HepG2 (cell line): ENCODE data around the gene ATP9A. TPM values are rescaled to one million over a fixed set of nuclear protein-coding genes. Genes with fewer than 3 reads are reported as not detected.

ENCODE experiments used
- ATAC-seq: fragments of 200-7000 bp; cut with Tn5 transposase; 3 replicates; pipeline ENCODE4 v1.9.1; 2020; ENCODE audit warnings: mild to moderate bottlenecking, moderate library complexity
- BruUV-seq: library from RNA; stranded (reverse); fragments of 400-500 nt; replicated peaks from 2 replicates; lab custom pipeline; 2021; lab: Mats Ljungman, UMichigan
- CTCF ChIA-PET: fragments of 300-600 bp; formaldehyde crosslinking; extraction: SDS; loops from one replicate; lab custom pipeline; 2021; ENCODE audit warnings: low total read pairs, inconsistent platforms, low intra/inter-chr PET ratio; lab: Yijun Ruan, JAX
- POLR2A ChIA-PET: fragments of 350-600 bp; sonication (Branson Sonifier 250); formaldehyde crosslinking; loops from one replicate; lab custom pipeline; 2020; ENCODE audit warnings: antibody characterized with exemption, inconsistent platforms; lab: Yijun Ruan, JAX
- DNase-seq: peaks from one replicate; pipeline ENCODE4 v3.0.0-alpha.2; 2015; ENCODE audit warnings: low spot score
- FAIRE-seq: peaks from 3 replicates; lab custom pipeline; 2011; peaks lifted over from hg19 to GRCh38; lab: Jason Lieb, UNC
- H2AFZ ChIP-seq: one replicate; pipeline ENCODE4 v1.6.1; 2011; ENCODE audit warnings: low read length, inconsistent platforms
- H3K27ac ChIP-seq: fragments of 300-600 bp; 3 replicates; pipeline ENCODE4 v1.8.0; 2011; ENCODE audit warnings: mixed run types, mild to moderate bottlenecking, mixed read lengths, low read length, inconsistent platforms; ENCODE audit not compliant: insufficient read depth; ENCODE audit errors: extremely low read length
- H3K27me3 ChIP-seq, 2 experiments: fragments of 200-600 bp in 1 of 2; 2 replicates in 1 of 2; 3 replicates in 1 of 2; pipeline versions ENCODE4 v1.6.0 to v1.8.0; 2011; ENCODE audit warnings: low read length in 2 of 2, mild to moderate bottlenecking in 2 of 2, moderate library complexity in 2 of 2, inconsistent platforms in 1 of 2; ENCODE audit not compliant: insufficient read depth in 2 of 2, control insufficient read depth in 1 of 2
- H3K36me3 ChIP-seq, 2 experiments: fragments of 200-600 bp in 1 of 2; replicated peaks in 1 of 2; 2 replicates in 1 of 2; 3 replicates in 1 of 2; pipeline versions ENCODE4 v1.5.1 to v1.8.0; 2011; ENCODE audit warnings: low read length in 2 of 2, inconsistent platforms in 1 of 2; ENCODE audit not compliant: insufficient read depth in 2 of 2, control insufficient read depth in 1 of 2
- H3K4me1 ChIP-seq: 2 replicates; pipeline ENCODE4 v1.5.1; 2012; ENCODE audit warnings: low read length, inconsistent platforms; ENCODE audit not compliant: insufficient read depth
- H3K4me2 ChIP-seq: 2 replicates; pipeline ENCODE4 v1.6.0; 2011; ENCODE audit warnings: low read depth, low read length, inconsistent platforms
- H3K4me3 ChIP-seq, 3 experiments: fragments of 200-600 bp in 1 of 3; sonication (generic), shearing (Covaris generic) in 1 of 3; replicated peaks in 1 of 3; 2 replicates each; pipeline ENCODE4 v1.5.1; 2011 to 2016; ENCODE audit warnings: low read length in 3 of 3, inconsistent platforms in 2 of 3, low read depth in 2 of 3, mild to moderate bottlenecking in 2 of 3, control low read depth in 1 of 3, mixed read lengths in 1 of 3; ENCODE audit not compliant: insufficient read depth in 1 of 3
- H3K79me2 ChIP-seq: one replicate; pipeline ENCODE4 v1.6.1; 2011; ENCODE audit warnings: low read length, inconsistent platforms; ENCODE audit not compliant: insufficient read depth
- H3K9ac ChIP-seq: 2 replicates; pipeline ENCODE4 v1.6.0; 2011; ENCODE audit warnings: mild to moderate bottlenecking, low read depth, low read length, inconsistent platforms; ENCODE audit not compliant: insufficient read depth
- H3K9me3 ChIP-seq: 2 replicates; pipeline ENCODE4 v1.5.1; 2012; ENCODE audit warnings: mild to moderate bottlenecking, low read length
- H4K20me1 ChIP-seq: 2 replicates; pipeline ENCODE4 v1.6.0; 2011; ENCODE audit warnings: inconsistent platforms, mild to moderate bottlenecking, low read length, moderate library complexity; ENCODE audit not compliant: insufficient read depth
- CHD4 ChIP-seq: fragments of 200-600 bp; sonication (generic); IDR thresholded peaks from 2 replicates; pipeline ENCODE4 v1.7.0; 2017; ENCODE audit warnings: mild to moderate bottlenecking, low read length, borderline replicate concordance
- FOXC1 ChIP-seq: sonication (generic); formaldehyde crosslinking; IDR thresholded peaks from 2 replicates; pipeline ENCODE4 v1.8.0; 2022; ENCODE audit warnings: mild to moderate bottlenecking, missing genetic modification reagents, borderline replicate concordance
- KAT8 ChIP-seq: IDR thresholded peaks from 2 replicates; pipeline ENCODE4 v1.6.1; 2016; ENCODE audit warnings: missing genetic modification reagents, missing compliant biosample characterization
- MXD4 ChIP-seq: IDR thresholded peaks from 2 replicates; pipeline ENCODE4 v1.6.1; 2016; ENCODE audit warnings: mild to moderate bottlenecking, missing biosample characterization, missing genetic modification reagents
- MYC ChIP-seq: sonication (generic); formaldehyde crosslinking; IDR thresholded peaks from 2 replicates; pipeline ENCODE4 v1.9.0; 2021; ENCODE audit warnings: missing genetic modification reagents, borderline replicate concordance
- PCBP2 ChIP-seq: fragments of 200-400 bp; formaldehyde crosslinking; optimal IDR thresholded peaks from 2 replicates; pipeline ENCODE3; 2018; ENCODE audit warnings: low read length, low read depth; ENCODE audit not compliant: poor library complexity, severe bottlenecking
- ZBTB3 ChIP-seq: sonication (generic); formaldehyde crosslinking; IDR thresholded peaks from 2 replicates; pipeline ENCODE4 v1.4.0; 2020; ENCODE audit warnings: low read depth, mild to moderate bottlenecking, moderate library complexity, missing genetic modification reagents, borderline replicate concordance
- ZNF317 ChIP-seq: sonication (generic); formaldehyde crosslinking; IDR thresholded peaks from 2 replicates; pipeline ENCODE4 v1.5.0; 2020; ENCODE audit warnings: mild to moderate bottlenecking, missing genetic modification reagents
- ZNF34 ChIP-seq: sonication (generic); formaldehyde crosslinking; IDR thresholded peaks from 2 replicates; pipeline ENCODE4 v1.4.0; 2020; ENCODE audit warnings: mild to moderate bottlenecking, missing genetic modification reagents, borderline replicate concordance
- ZNF354B ChIP-seq: sonication (generic); formaldehyde crosslinking; IDR thresholded peaks from 2 replicates; pipeline ENCODE4 v1.8.0; 2022; ENCODE audit warnings: mild to moderate bottlenecking, missing genetic modification reagents
- ZNF563 ChIP-seq: sonication (generic); formaldehyde crosslinking; IDR thresholded peaks from 2 replicates; pipeline ENCODE4 v1.8.0; 2022; ENCODE audit warnings: mild to moderate bottlenecking, moderate library complexity, missing genetic modification reagents
- ZZZ3 ChIP-seq: sonication (generic); formaldehyde crosslinking; IDR thresholded peaks from 2 replicates; pipeline ENCODE4 v1.4.0; 2020; ENCODE audit warnings: missing genetic modification reagents, mild to moderate bottlenecking, borderline replicate concordance
- WGBS: methylation state at CpG from one replicate; pipeline ENCODE4 v1.1.6; 2017; ENCODE audit warnings: low lambda C conversion rate; 5-methylcytosine and 5-hydroxymethylcytosine counted together
- in situ Hi-C: cut with HindIII; loops from 2 replicates; pipeline ENCODE4 v1.10.0; 2017; ENCODE audit warnings: low pct_unique_long_range_greater_than_20kb; ENCODE audit not compliant: extremely low pct_ligation_motif_present
- intact Hi-C: fragments of 100-400 bp; cut with micrococcal nuclease; formaldehyde crosslinking; loops from one replicate; pipeline ENCODE4 v1.10.0; 2022; ENCODE audit not compliant: unreplicated experiment
- polyA plus RNA-seq, 8 experiments: library from polyadenylated mRNA; depleted of rRNA in 3 of 8; stranded (reverse) in 7 of 8; unstranded in 1 of 8; fragments of >200 nt; fragmentation: Illumina TruSeq in 4 of 8; extraction: Trizol in 4 of 8; gene quantifications; 2 replicates each; pipeline versions ENCODE4 v1.2.1 to v1.2.3, GENCODE V29; 2011 to 2016; ENCODE audit warnings: low read depth in 4 of 8, missing spikeins in 1 of 8, mixed read lengths in 1 of 8; ENCODE audit not compliant: insufficient read depth in 1 of 8
- total RNA-seq, 5 experiments: library from RNA; depleted of rRNA; stranded (reverse); fragments of >200 nt; fragmentation: Illumina TruSeq; extraction: Trizol; gene quantifications; 2 replicates each; pipeline ENCODE4 v1.2.3, GENCODE V29; 2016; ENCODE audit warnings: low read depth in 1 of 5
- TF ChIP-seq, protein P1 (sequence below): sonication (generic); formaldehyde crosslinking; IDR thresholded peaks from 2 replicates; pipeline ENCODE4 v1.5.0; 2020; ENCODE audit warnings: mild to moderate bottlenecking, missing genetic modification reagents
- TF ChIP-seq, protein P2 (sequence below): sonication (generic); formaldehyde crosslinking; IDR thresholded peaks from 2 replicates; pipeline ENCODE4 v1.5.1; 2020; ENCODE audit warnings: mild to moderate bottlenecking, missing genetic modification reagents, moderate library complexity
- TF ChIP-seq, protein P3 (sequence below): sonication (generic); formaldehyde crosslinking; IDR thresholded peaks from 2 replicates; pipeline ENCODE4 v1.5.0; 2020; ENCODE audit warnings: missing genetic modification reagents
- TF ChIP-seq, protein P4 (sequence below): sonication (generic); formaldehyde crosslinking; IDR thresholded peaks from 2 replicates; pipeline ENCODE4 v1.8.0; 2022; ENCODE audit warnings: mild to moderate bottlenecking, missing genetic modification reagents, moderate library complexity
- TF ChIP-seq, protein P5 (sequence below): sonication (generic); formaldehyde crosslinking; IDR thresholded peaks from 2 replicates; pipeline ENCODE4 v1.4.0; 2020; ENCODE audit warnings: mild to moderate bottlenecking, missing genetic modification reagents

Gene ATP9A
- total and polyA plus RNA-seq, 2 of the 13 experiments (the other 11 are each of a cell fraction or from before 2014, with no cell fraction given): 11.8 to 18.5 TPM

DNA sequence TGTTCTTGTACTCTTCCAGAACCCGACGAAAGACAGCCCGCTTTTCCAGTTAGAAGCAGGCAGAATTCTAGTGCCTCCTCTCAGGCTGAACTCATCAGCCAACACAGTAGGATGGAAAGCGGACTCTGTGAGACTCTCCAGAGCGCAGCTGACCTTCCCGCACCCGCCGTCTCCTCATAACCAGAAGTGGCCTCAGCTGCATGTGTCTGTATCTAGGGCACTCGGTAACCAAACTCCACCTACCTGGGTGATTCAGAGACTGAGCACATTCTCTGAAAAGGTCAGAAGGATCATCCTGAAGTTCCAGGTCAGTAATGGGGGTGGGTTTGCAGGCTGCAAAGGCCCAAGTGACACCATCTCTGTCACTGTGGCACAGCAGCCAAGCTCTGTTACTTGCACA is 158.9 kb downstream of the ATP9A start:
- no peak for DNase-seq
- no TSS peak for BruUV-seq
- 98% methylated on average over 9 of the region's 9 CpGs for WGBS
- intact Hi-C loops: no loop called here
- Histone ChIP-seq H3K4me1 (no peaks in the 10 kb centered on the region), H3K79me2 (no peaks in the 10 kb centered on the region), H3K9me3 (no peaks in the 10 kb centered on the region), H4K20me1 (no peaks in the 10 kb centered on the region), H3K27ac (no peak overlapping the region), H3K9ac (no peak overlapping the region), H3K4me3 (no peak overlapping the region), H2AFZ (no peak overlapping the region), H3K36me3 (peaks cover 24 to 36% of the 10 kb centered on the region in 2 experiments), H3K4me2 (no peak overlapping the region)
- CTCF ChIA-PET: no interaction called here
- no peak for ATAC-seq
- in situ Hi-C loops: no loop called here
- FAIRE-seq: no peak
- TF ChIP-seq ZNF34 (CRISPR knock-in tag) (no peak), FOXC1 (CRISPR knock-in tag) (no peak), PCBP2 (no peak), MYC (CRISPR knock-in tag) (no peak), KAT8 (no peak), ZNF354B (CRISPR knock-in tag) (no peak), MXD4 (no peak), ZBTB3 (no peak), ZNF317 (CRISPR knock-in tag) (no peak), ZNF563 (CRISPR knock-in tag) (no peak), CHD4 (no peak), ZZZ3 (CRISPR knock-in tag) (no peak)
- TF ChIP-seq, protein P1, sequence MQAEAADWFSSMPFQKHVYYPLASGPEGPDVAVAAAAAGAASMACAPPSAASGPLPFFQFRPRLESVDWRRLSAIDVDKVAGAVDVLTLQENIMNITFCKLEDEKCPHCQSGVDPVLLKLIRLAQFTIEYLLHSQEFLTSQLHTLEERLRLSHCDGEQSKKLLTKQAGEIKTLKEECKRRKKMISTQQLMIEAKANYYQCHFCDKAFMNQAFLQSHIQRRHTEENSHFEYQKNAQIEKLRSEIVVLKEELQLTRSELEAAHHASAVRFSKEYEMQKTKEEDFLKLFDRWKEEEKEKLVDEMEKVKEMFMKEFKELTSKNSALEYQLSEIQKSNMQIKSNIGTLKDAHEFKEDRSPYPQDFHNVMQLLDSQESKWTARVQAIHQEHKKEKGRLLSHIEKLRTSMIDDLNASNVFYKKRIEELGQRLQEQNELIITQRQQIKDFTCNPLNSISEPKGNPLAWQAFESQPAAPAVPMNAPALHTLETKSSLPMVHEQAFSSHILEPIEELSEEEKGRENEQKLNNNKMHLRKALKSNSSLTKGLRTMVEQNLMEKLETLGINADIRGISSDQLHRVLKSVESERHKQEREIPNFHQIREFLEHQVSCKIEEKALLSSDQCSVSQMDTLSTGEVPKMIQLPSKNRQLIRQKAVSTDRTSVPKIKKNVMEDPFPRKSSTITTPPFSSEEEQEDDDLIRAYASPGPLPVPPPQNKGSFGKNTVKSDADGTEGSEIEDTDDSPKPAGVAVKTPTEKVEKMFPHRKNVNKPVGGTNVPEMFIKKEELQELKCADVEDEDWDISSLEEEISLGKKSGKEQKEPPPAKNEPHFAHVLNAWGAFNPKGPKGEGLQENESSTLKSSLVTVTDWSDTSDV (CRISPR knock-in tag): no peak
- TF ChIP-seq, protein P2, sequence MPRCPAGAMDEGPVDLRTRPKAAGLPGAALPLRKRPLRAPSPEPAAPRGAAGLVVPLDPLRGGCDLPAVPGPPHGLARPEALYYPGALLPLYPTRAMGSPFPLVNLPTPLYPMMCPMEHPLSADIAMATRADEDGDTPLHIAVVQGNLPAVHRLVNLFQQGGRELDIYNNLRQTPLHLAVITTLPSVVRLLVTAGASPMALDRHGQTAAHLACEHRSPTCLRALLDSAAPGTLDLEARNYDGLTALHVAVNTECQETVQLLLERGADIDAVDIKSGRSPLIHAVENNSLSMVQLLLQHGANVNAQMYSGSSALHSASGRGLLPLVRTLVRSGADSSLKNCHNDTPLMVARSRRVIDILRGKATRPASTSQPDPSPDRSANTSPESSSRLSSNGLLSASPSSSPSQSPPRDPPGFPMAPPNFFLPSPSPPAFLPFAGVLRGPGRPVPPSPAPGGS (CRISPR knock-in tag): no peak
- TF ChIP-seq, protein P3, sequence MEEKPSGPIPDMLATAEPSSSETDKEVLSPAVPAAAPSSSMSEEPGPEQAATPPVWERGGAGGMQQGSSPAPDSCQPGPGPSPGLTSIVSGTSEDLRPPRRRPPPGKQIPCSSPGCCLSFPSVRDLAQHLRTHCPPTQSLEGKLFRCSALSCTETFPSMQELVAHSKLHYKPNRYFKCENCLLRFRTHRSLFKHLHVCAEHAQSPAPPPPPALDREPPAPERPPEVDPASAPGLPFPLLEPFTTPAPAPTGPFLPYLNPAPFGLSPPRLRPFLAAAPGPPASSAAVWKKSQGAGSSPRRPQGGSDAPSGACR (CRISPR knock-in tag): no peak
- TF ChIP-seq, protein P4, sequence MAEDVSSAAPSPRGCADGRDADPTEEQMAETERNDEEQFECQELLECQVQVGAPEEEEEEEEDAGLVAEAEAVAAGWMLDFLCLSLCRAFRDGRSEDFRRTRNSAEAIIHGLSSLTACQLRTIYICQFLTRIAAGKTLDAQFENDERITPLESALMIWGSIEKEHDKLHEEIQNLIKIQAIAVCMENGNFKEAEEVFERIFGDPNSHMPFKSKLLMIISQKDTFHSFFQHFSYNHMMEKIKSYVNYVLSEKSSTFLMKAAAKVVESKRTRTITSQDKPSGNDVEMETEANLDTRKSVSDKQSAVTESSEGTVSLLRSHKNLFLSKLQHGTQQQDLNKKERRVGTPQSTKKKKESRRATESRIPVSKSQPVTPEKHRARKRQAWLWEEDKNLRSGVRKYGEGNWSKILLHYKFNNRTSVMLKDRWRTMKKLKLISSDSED (CRISPR knock-in tag): no peak
- TF ChIP-seq, protein P5, sequence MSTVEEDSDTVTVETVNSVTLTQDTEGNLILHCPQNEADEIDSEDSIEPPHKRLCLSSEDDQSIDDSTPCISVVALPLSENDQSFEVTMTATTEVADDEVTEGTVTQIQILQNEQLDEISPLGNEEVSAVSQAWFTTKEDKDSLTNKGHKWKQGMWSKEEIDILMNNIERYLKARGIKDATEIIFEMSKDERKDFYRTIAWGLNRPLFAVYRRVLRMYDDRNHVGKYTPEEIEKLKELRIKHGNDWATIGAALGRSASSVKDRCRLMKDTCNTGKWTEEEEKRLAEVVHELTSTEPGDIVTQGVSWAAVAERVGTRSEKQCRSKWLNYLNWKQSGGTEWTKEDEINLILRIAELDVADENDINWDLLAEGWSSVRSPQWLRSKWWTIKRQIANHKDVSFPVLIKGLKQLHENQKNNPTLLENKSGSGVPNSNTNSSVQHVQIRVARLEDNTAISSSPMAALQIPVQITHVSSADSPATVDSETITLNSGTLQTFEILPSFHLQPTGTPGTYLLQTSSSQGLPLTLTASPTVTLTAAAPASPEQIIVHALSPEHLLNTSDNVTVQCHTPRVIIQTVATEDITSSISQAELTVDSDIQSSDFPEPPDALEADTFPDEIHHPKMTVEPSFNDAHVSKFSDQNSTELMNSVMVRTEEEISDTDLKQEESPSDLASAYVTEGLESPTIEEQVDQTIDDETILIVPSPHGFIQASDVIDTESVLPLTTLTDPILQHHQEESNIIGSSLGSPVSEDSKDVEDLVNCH: no peak
- TF ChIP-seq, all 625 proteins: peak for 0
- no peaks in the 10 kb centered on the region for H3K27me3 ChIP-seq
- POLR2A ChIA-PET: no interaction called here
